Muscle of leg (tissue), 11 donors: Measurements from ENCODE around the gene KCNJ5. TPM values are rescaled to one million over a fixed set of nuclear protein-coding genes. Genes with fewer than 3 reads are reported as not detected.

Experiments
- DNase-seq: peaks from one replicate; pipeline ENCODE4 v3.0.0; 2013
- H3K27ac ChIP-seq: one replicate; pipeline ENCODE4 v1.5.1; 2013; ENCODE audit warnings: mild to moderate bottlenecking, low read length, control low read depth
- H3K27me3 ChIP-seq: one replicate; pipeline ENCODE4 v1.6.1; 2013; ENCODE audit warnings: low read length; ENCODE audit not compliant: control insufficient read depth, insufficient read depth
- H3K36me3 ChIP-seq: one replicate; pipeline ENCODE4 v1.6.1; 2013; ENCODE audit warnings: low read length; ENCODE audit not compliant: control insufficient read depth, insufficient read depth
- H3K4me1 ChIP-seq: one replicate; pipeline ENCODE4 v1.6.1; 2013; ENCODE audit warnings: low read length; ENCODE audit not compliant: control insufficient read depth, insufficient read depth
- H3K4me3 ChIP-seq: one replicate; pipeline ENCODE4 v1.5.1; 2013; ENCODE audit warnings: low read length, control low read depth
- H3K9me3 ChIP-seq: replicated peaks from 2 replicates; pipeline ENCODE4 v1.6.1; 2013; ENCODE audit warnings: low read depth, low read length; ENCODE audit not compliant: control insufficient read depth
- WGBS: methylation state at CpG from one replicate; pipeline ENCODE4 v1.1.5; 2013; ENCODE audit warnings: missing lambda C conversion rate; ENCODE audit not compliant: insufficient coverage; 5-methylcytosine and 5-hydroxymethylcytosine counted together
- polyA plus RNA-seq, 8 donors: library from polyadenylated mRNA; unstranded; fragments of 120-200 nt; gene quantifications; one replicate each; pipeline versions ENCODE4 v1.2.1 to v1.2.3, GENCODE V29; 2013; ENCODE audit warnings: inconsistent platforms in 1 of 8, low replicate concordance in 1 of 8; ENCODE audit not compliant: insufficient read length in 8 of 8, insufficient read depth in 1 of 8
- total RNA-seq: library from RNA; stranded (reverse); fragments of 120-200 nt; gene quantifications from one replicate; pipeline ENCODE4 v1.2.4, GENCODE V29; 2013

The KCNJ5 gene
- total and polyA plus RNA-seq, 9 donors, result 0.35 to 1.5 (median 0.57) TPM

DNA sequence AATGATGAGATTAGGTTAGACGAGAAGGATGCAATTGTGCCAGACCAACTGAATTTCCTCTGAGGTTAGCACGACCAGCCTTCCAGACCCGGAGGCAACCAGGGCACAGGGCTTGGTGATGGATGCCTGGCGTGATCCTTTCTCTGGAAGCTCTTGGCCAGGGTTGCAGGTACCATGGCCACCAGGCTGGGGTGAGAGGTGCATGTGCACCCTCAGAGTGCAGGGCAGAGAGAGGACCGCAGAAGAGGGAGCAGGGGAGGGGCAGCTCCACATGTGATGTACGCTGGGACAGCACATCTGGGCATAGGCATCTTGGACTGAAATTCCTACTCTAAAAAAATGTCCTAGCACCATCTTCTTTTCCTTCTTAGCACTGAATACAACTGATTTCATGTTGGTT is 34.9 kb upstream of the KCNJ5 start:
- H3K36me3 ChIP-seq, result no peaks in the 10 kb centered on the region
- H3K4me1 ChIP-seq, result no peaks in the 10 kb centered on the region
- 75% methylated on average over 5 of the region's 6 CpGs for WGBS
- no peaks in the 10 kb centered on the region for H3K9me3 ChIP-seq
- H3K27ac ChIP-seq, result no peak overlapping the region
- DNase-seq, result no peak
- no peak overlapping the region for H3K4me3 ChIP-seq
- H3K27me3 ChIP-seq, result no peaks in the 10 kb centered on the region

DNA sequence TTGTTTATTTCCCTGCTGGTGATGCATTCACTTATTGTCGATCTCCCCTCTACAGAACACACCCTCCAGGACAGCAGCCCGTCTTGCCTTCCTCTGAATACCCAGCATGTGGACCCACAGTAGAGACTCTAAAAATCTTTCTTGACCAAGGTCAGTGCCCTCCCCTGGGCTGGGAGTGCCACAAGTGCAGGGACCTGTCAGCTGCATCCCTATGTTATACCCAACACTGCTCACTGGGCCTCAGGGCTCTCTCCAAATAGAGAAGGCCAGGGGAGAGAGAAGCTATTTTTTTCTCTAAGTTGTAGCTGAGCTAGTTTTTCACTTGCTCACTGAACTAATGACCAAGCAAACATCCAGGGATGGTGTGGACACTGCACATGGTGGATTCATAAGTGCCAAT is 33.8 kb upstream of the KCNJ5 start:
- DNase-seq, result no peak
- Histone ChIP-seq H3K27me3 (peaks cover 2% of the 10 kb centered on the region), H3K9me3 (no peaks in the 10 kb centered on the region), H3K4me1 (no peaks in the 10 kb centered on the region), H3K4me3 (no peak overlapping the region), H3K27ac (no peak overlapping the region), H3K36me3 (no peaks in the 10 kb centered on the region)
- WGBS, result 100% methylated on average over 1 of the region's 2 CpGs

DNA sequence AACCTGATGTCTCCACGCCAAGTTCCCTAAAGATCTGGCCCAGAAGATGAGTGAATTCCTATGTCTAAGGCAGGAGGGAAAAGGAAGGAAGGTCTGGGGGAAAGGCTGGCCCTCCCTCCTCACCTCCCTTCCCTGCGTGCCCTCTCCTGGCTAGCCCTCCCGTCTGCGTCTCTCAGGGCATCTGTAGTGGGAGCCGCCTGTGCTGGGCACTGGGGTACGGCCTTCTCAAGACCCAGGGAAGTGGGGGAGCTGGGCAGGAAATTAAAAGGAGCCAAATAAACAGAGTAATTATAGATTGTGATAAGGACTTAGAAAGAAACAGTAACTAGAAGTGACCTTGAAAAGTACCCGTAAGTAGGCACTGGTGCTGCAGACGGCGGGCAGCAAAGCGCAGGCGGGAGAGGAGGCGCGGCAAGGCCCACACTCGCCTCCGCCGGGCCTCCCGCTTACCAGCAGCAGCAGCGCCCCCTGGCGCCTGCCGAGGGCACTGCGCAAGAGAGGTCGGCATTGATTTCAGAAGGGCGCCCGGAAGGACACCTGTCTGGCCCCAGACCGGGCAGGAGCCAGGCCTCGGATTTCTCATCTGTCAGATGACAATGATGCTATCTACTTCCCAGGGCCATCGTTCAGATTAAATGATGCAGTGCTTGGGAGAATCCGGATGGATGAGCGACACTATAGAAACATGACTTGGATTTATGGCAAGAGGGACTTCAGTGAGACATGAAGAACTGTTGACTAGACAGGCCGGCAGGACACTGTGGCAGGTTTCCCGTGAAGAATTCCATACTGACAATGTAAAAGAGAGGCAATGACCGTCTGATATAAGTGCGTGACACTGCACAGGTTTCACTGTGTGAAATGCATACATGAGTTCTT is 31.4 kb upstream of the KCNJ5 start:
- Histone ChIP-seq H3K27me3 (peaks cover 2% of the 10 kb centered on the region), H3K4me1 (no peaks in the 10 kb centered on the region), H3K9me3 (no peaks in the 10 kb centered on the region), H3K36me3 (no peaks in the 10 kb centered on the region), H3K27ac (no peak overlapping the region), H3K4me3 (no peak overlapping the region)
- peak; percentile 44 for DNase-seq
- WGBS, result 24% methylated on average over 27 of the region's 33 CpGs

DNA sequence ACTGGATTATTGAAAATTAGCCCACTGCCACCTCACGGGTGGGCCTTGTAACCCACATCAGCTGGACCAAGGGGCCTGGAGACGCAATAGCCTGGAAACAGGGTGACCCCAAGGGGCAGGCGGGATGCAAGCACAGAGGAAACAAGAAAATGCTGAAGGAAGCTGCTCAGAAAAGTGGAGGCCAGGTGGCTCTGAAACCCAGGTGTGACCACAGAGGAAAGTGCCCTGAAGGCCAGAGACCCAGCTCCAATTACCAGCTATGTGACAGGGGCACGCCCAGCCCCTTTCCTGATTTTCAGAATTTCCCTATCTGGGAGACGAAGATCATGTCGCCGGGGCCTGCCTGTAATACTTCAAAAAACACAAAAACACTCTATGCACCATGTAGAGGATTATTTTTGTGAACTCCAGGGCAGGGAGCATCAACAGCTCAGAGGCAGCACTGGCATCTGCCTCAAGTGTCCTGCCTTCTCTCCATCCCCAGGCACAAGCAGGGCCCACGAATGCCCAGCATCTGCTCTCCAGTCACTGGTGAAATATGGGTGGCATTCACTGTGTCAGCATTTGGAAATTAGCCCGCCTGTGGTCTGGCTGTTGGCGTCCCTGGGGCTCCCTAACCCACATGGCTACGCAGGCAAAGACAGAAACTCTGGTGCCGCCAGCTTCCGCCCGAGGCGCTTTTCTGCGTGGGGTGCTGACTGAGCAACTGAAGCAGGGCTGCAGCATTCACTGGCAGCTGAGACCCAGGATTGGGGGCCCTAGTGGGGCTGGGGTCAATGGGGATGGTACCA is 30.4 kb upstream of the KCNJ5 start:
- Histone ChIP-seq H3K9me3 (no peaks in the 10 kb centered on the region), H3K27ac (no peak overlapping the region), H3K36me3 (no peaks in the 10 kb centered on the region), H3K4me1 (no peaks in the 10 kb centered on the region), H3K4me3 (no peak overlapping the region), H3K27me3 (peaks cover 2% of the 10 kb centered on the region)
- no peak for DNase-seq
- 87% methylated on average over 12 of the region's 16 CpGs for WGBS

DNA sequence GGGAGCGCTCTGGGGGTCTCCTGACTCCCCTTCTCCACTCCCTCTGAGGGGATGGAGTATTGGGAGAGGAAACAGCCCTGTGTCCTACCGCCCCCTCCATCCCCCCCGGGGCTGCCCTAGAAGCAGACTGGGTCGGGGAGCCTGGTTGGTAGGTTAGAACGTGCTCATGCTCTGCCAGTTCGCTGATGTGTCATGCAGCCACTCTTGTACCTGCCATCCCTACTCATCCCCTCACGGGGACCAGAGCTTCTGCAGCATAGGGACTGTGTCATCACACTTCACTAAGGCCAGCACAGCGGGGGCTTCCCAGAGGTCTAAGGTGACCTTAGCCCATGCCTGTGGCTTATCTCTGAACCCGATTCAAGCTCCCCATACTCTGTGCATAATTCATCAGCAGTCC is 28.8 kb upstream of the KCNJ5 start:
- DNase-seq, result no peak
- Histone ChIP-seq H3K36me3 (no peaks in the 10 kb centered on the region), H3K27me3 (peaks cover 2% of the 10 kb centered on the region), H3K27ac (no peak overlapping the region), H3K4me1 (no peaks in the 10 kb centered on the region), H3K9me3 (no peaks in the 10 kb centered on the region), H3K4me3 (no peak overlapping the region)
- WGBS, result 92% methylated on average over 5 of the region's 9 CpGs

DNA sequence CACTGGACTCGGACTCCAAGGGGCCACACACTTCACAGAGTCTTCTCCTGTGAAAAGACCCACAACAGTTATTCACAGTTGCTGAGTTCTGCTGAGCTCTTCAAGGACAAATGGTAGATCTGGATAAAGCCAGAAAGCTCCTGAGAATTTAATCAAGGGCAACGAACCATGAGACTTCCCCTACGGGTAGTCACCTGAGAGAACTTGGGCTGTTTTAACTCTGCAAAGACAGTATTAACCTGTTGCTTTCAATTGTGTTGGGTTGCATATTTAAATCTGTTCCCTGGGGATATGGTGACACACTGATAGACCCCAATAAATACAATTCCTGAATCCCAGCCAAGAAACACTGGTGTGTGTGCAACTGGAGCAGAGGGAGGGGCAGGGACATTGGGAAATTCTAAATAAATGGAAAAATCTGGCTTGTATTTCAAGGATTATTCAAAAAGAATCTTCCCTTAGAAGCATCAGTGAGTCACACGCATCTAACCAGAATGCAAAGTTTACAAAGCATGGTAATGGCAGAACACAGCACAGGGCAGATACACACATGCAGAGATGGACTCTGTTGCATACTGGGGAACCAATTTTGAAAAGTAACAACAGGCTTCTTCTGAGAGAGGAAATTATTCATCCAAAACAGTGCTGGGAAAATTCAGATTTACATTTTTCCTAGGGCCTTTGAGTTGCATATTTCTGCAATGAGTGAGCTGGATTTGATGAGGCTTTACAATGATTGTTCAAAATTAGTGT is 28.1 kb upstream of the KCNJ5 start:
- Histone ChIP-seq H3K9me3 (no peaks in the 10 kb centered on the region), H3K4me1 (no peaks in the 10 kb centered on the region), H3K4me3 (no peak overlapping the region), H3K36me3 (no peaks in the 10 kb centered on the region), H3K27ac (no peak overlapping the region), H3K27me3 (peaks cover 2% of the 10 kb centered on the region)
- WGBS, result 50% methylated on average over 4 of the region's 4 CpGs
- peak; percentile 19 for DNase-seq

DNA sequence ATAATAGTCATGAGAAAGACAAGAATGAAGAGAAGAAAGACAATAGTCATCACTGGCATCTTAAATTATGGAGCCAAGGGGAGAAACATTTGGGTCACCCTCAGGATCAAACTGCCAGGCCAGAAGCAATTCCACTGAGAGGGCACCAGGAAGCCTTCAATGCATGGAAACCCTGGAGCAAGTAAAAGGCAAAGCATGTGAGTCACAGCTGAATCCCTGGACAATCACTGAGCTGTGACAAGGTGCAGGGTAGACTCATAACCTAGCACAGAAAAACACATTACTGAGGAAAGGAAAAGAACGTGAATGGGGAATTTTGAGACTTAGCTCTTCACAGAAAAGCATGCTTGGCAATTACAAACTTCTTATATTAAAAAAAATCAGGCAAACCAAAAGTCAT is 25.7 kb upstream of the KCNJ5 start:
- Histone ChIP-seq H3K4me3 (no peak overlapping the region), H3K27me3 (peaks cover 2% of the 10 kb centered on the region), H3K36me3 (no peaks in the 10 kb centered on the region), H3K27ac (no peak overlapping the region), H3K9me3 (no peaks in the 10 kb centered on the region), H3K4me1 (no peaks in the 10 kb centered on the region)
- DNase-seq, result no peak
- WGBS, result no CpG with 5 or more reads among the region's 1 CpG

DNA sequence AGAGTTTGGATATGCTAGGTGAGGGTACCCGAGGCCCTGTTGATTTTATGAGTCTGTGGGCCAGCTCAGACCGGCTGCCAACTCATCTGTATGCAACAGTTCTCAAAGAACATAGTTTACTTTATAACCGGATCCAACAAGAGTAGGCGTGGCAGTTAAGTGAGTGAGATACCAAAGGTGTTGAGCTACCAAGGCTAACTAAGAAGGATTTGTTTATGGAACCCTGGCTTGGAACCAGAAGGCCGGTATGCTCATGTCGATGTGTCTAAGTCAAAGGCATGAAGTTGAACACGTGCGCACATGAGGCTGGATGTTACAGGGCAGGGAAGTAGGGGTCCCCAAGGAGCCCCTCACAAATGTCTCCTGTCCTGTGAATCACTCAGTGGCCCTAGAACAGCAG is 23.9 kb upstream of the KCNJ5 start, which contains the start of gene KCNJ1:
KCNJ1 (minus strand) TSS at position 20 of the 400 bp plus-strand sequence. CDS start 27,053 bp downstream, outside the sequence.
- H3K4me3 ChIP-seq, result no peak within 1 kb of the TSS
- H3K36me3 ChIP-seq, result no peaks in the 10 kb centered on the region
- no peaks in the 10 kb centered on the region for H3K9me3 ChIP-seq
- H3K4me1 ChIP-seq, result no peaks in the 10 kb centered on the region
- no peak within 1 kb of the TSS for H3K27ac ChIP-seq
- H3K27me3 ChIP-seq, result no peaks in the 10 kb centered on the region
- 95% methylated on average over 6 of the region's 8 CpGs for WGBS
- DNase-seq, result no peak

DNA sequence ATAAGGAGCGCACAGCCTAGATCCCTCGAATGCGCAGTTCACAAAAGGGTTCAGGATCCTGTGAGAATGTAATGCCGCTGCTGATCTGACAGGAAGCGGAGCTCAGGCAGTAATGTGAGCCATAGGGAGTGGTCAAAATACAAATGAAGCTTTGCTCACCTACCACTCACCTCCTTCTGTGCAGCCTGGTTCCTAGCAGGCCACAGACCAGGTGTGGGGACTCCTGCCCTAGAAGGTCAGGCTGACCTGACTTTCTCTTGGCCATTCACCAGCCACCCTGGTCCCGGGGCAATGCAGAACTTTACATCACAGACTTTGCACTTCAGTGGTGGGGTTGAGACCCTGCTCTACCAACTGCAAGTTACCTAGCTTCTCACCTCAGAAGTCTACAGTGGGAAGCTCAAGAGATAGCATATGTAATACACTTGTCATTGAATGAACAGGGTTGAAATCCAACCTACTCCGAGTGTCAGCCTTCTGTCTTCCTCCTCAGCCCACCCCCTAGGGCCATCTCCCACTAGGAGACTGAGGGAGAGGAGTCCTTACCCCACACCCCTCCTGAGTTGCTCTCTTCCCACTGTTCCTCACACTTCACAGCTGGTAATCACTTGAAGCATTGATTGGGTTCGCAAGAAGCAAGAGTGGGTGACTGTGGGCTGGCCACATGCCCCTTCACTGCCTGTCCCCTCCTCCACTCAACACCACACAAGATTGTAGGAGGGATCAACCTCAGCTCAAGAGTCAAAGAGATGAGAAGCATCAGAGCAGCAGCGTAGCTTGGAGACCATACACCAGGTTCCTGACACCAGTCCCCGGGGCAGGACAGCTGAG is 22.1 kb upstream of the KCNJ5 start:
- H3K27ac ChIP-seq, result no peak overlapping the region
- H3K4me3 ChIP-seq, result no peak overlapping the region
- WGBS, result 88% methylated on average over 4 of the region's 10 CpGs
- H3K36me3 ChIP-seq, result no peaks in the 10 kb centered on the region
- DNase-seq, result no peak
- no peaks in the 10 kb centered on the region for H3K4me1 ChIP-seq
- H3K27me3 ChIP-seq, result no peaks in the 10 kb centered on the region
- no peaks in the 10 kb centered on the region for H3K9me3 ChIP-seq
